Tibial artery (tissue), 4 donors: ENCODE data around the gene BACH2.

ENCODE experiments used
- DNase-seq, 2 donors: peaks; one replicate each; pipeline ENCODE4 v3.0.0-alpha.2; 2019
- H3K27ac ChIP-seq, 2 donors: fragments of 200-600 bp; sonication (generic) in 1 of 2; 1 replicate in 1 of 2; 2 replicates in 1 of 2; pipeline ENCODE4 v1.5.1; 2018 to 2019; ENCODE audit warnings: mild to moderate bottlenecking in 1 of 2
- H3K27me3 ChIP-seq, 2 donors: fragments of 200-600 bp; sonication (generic) in 1 of 2; one replicate each; pipeline versions ENCODE4 v1.5.1 to v1.6.0; 2016 to 2019
- H3K36me3 ChIP-seq, 3 donors: fragments of 200-600 bp; sonication (generic) in 2 of 3; one replicate each; pipeline ENCODE4 v1.5.1; 2016 to 2019; ENCODE audit warnings: mild to moderate bottlenecking in 2 of 3
- H3K4me1 ChIP-seq, 4 donors: fragments of 200-600 bp; sonication (generic) in 2 of 4; 1 replicate in 3 of 4; 2 replicates in 1 of 4; pipeline ENCODE4 v1.5.1; 2016 to 2019
- H3K4me3 ChIP-seq, 2 donors: fragments of 200-600 bp; sonication (generic) in 1 of 2; 1 replicate in 1 of 2; 2 replicates in 1 of 2; pipeline ENCODE4 v1.5.1; 2018 to 2019; ENCODE audit warnings: mild to moderate bottlenecking in 2 of 2
- H3K9me3 ChIP-seq, 3 donors: fragments of 200-600 bp; sonication (generic) in 1 of 3; one replicate each; pipeline ENCODE4 v1.5.1; 2016 to 2019
- intact Hi-C: fragments of 100-400 bp; cut with DNase I; formaldehyde crosslinking; loops from one replicate; pipeline ENCODE4 v1.15.0; 2023; ENCODE audit warnings: low total_unique reads
- TF ChIP-seq, protein P1 (sequence below), 2 experiments: fragments of 200-600 bp in 1 of 2; fragments of 450-650 bp in 1 of 2; IDR thresholded peaks; one replicate each; pipeline ENCODE4 v1.5.1; 2017 to 2019; ENCODE audit warnings: antibody characterized with exemption in 2 of 2, mild to moderate bottlenecking in 1 of 2, moderate library complexity in 1 of 2

BACH2 gene

DNA sequence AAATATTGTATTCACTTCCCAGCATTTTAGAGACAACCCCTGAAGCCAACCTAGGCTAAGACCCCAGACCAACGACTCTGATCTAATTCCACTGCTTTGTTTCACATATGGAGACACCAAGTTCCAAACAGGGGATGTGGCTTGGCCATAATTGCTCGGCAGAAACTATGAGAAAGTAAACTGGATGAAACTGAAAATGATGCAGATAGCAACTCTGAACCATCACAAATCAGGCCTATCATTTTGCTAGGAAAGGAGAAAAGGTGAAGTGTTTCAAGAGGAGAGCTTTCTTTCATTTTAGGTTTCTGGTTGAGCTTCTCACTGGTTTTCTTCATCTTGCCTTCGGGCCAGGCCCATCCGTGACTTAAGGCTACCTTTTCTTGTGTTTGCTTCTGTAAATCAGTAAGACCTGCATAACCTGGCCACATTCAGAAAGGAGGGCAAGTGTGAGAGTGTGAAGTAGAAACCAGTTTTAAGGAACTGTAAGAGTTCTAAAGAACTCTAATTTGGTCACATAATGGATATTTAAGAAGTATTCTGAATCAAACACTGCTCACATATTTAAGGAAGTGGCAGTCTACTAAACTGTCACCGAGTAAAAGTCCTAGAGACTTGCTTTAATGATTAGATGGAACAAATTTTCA, 105.8 kb downstream of the BACH2 start:
- DNase-seq: no peak
- Histone ChIP-seq H3K27me3 (no peaks in the 10 kb centered on the region), H3K4me3 (no peak overlapping the region), H3K36me3 (no peaks in the 10 kb centered on the region), H3K4me1 (peaks cover 0 to 12% (median 3%) of the 10 kb centered on the region in 4 donors), H3K27ac (no peak overlapping the region), H3K9me3 (no peaks in the 10 kb centered on the region)
- intact Hi-C loops: no loop called here
- TF ChIP-seq, protein P1, sequence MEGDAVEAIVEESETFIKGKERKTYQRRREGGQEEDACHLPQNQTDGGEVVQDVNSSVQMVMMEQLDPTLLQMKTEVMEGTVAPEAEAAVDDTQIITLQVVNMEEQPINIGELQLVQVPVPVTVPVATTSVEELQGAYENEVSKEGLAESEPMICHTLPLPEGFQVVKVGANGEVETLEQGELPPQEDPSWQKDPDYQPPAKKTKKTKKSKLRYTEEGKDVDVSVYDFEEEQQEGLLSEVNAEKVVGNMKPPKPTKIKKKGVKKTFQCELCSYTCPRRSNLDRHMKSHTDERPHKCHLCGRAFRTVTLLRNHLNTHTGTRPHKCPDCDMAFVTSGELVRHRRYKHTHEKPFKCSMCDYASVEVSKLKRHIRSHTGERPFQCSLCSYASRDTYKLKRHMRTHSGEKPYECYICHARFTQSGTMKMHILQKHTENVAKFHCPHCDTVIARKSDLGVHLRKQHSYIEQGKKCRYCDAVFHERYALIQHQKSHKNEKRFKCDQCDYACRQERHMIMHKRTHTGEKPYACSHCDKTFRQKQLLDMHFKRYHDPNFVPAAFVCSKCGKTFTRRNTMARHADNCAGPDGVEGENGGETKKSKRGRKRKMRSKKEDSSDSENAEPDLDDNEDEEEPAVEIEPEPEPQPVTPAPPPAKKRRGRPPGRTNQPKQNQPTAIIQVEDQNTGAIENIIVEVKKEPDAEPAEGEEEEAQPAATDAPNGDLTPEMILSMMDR (IDR thresholded peaks at IDR 0.05): no peak

- Histone ChIP-seq H3K36me3 (no peaks in the 10 kb centered on the region), H3K27me3 (no peaks in the 10 kb centered on the region), H3K27ac (no peak overlapping the region), H3K4me3 (no peak overlapping the region), H3K9me3 (no peaks in the 10 kb centered on the region), H3K4me1 (peaks cover 0 to 12% (median 3%) of the 10 kb centered on the region in 4 donors)
- TF ChIP-seq, protein P1 (IDR thresholded peaks at IDR 0.05): no peak
- DNase-seq: no peak
- intact Hi-C loops: no loop called here
Measured at GRCh38 chr6:90190131-90190530, 106.5 kb downstream of the BACH2 start.

GRCh38 chr6:90187437-90188121, 109.1 kb downstream of the BACH2 start:
- Histone ChIP-seq H3K4me3 (no peak overlapping the region), H3K36me3 (no peaks in the 10 kb centered on the region), H3K27ac (no peak overlapping the region), H3K4me1 (peaks cover 0 to 8% (median 3%) of the 10 kb centered on the region in 4 donors), H3K27me3 (no peaks in the 10 kb centered on the region), H3K9me3 (no peaks in the 10 kb centered on the region)
- intact Hi-C loops: no loop called here
- DNase-seq: no peak
- TF ChIP-seq, protein P1 (IDR thresholded peaks at IDR 0.05): no peak

GRCh38 chr6:90186637-90187371, 109.8 kb downstream of the BACH2 start:
- Histone ChIP-seq H3K27ac (no peak overlapping the region), H3K4me1 (peaks cover 0 to 8% (median 3%) of the 10 kb centered on the region in 4 donors), H3K9me3 (no peaks in the 10 kb centered on the region), H3K27me3 (no peaks in the 10 kb centered on the region), H3K36me3 (no peaks in the 10 kb centered on the region), H3K4me3 (no peak overlapping the region)
- no peak for DNase-seq
- TF ChIP-seq, protein P1 (IDR thresholded peaks at IDR 0.05): no peak
- intact Hi-C loops: no loop called here

- Histone ChIP-seq H3K27ac (no peak overlapping the region), H3K9me3 (no peaks in the 10 kb centered on the region), H3K27me3 (no peaks in the 10 kb centered on the region), H3K4me3 (no peak overlapping the region), H3K4me1 (peaks cover 0 to 8% (median 3%) of the 10 kb centered on the region in 4 donors), H3K36me3 (no peaks in the 10 kb centered on the region)
- no peak for DNase-seq
- TF ChIP-seq, protein P1 (IDR thresholded peaks at IDR 0.05): no peak
- intact Hi-C loops: no loop called here
Measured at GRCh38 chr6:90186026-90186425, 110.6 kb downstream of the BACH2 start.
